ENCODE data around the gene TFCP2.

The TFCP2 gene

GRCh38 chr12:51048661-51049251, 124.2 kb downstream of the TFCP2 start:
- in situ Hi-C loops (cut with MboI; ENCODE audit: low sequenced_read_pairs), result no loop called here

GRCh38 chr12:51047655-51048540, 125.0 kb downstream of the TFCP2 start, which contains the start of gene LETMD1:
LETMD1 (plus strand) TSS chr12:51048327; CDS start chr12:51048357, 30 bp downstream.
- in situ Hi-C loops (cut with MboI; ENCODE audit: low sequenced_read_pairs), result no loop called here

Data from HL-60/S4 treated with retinoic acid at 250 ng/mL for 4 days and 3 days (cell line).